Tibial nerve (tissue), 4 donors: Measurements from ENCODE around the gene PBRM1.

Experiments used
- EP300 ChIP-seq, 2 donors: sonication (generic); formaldehyde crosslinking; IDR thresholded peaks; one replicate each; pipeline ENCODE4 v1.6.1; 2017; ENCODE audit warnings: antibody characterized with exemption in 2 of 2, mild to moderate bottlenecking in 1 of 2
- POLR2A ChIP-seq, 2 donors: fragments of 450-650 bp; IDR thresholded peaks; one replicate each; pipeline ENCODE4 v1.6.1; 2017; ENCODE audit warnings: antibody characterized with exemption in 2 of 2, mild to moderate bottlenecking in 2 of 2, moderate library complexity in 2 of 2
- TF ChIP-seq, protein P1 (sequence below), 5 experiments: fragments of 200-600 bp in 3 of 5; fragments of 450-650 bp in 2 of 5; sonication (generic) in 3 of 5; IDR thresholded peaks; one replicate each; pipeline ENCODE4 v1.5.1; 2016 to 2019; ENCODE audit warnings: antibody characterized with exemption in 5 of 5, mild to moderate bottlenecking in 3 of 5, moderate library complexity in 2 of 5

- TF ChIP-seq, protein P1, sequence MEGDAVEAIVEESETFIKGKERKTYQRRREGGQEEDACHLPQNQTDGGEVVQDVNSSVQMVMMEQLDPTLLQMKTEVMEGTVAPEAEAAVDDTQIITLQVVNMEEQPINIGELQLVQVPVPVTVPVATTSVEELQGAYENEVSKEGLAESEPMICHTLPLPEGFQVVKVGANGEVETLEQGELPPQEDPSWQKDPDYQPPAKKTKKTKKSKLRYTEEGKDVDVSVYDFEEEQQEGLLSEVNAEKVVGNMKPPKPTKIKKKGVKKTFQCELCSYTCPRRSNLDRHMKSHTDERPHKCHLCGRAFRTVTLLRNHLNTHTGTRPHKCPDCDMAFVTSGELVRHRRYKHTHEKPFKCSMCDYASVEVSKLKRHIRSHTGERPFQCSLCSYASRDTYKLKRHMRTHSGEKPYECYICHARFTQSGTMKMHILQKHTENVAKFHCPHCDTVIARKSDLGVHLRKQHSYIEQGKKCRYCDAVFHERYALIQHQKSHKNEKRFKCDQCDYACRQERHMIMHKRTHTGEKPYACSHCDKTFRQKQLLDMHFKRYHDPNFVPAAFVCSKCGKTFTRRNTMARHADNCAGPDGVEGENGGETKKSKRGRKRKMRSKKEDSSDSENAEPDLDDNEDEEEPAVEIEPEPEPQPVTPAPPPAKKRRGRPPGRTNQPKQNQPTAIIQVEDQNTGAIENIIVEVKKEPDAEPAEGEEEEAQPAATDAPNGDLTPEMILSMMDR (IDR thresholded peaks at IDR 0.05): no peak
- TF ChIP-seq POLR2A (IDR thresholded peaks at IDR 0.05) (no peak), EP300 (IDR thresholded peaks at IDR 0.05) (no peak)
Measured at GRCh38 chr3:52712291-52713212, 26.8 kb upstream of the PBRM1 start.
